Transverse colon (tissue), 4 donors: ENCODE data around the gene SLC6A1. TPM values are rescaled to one million over a fixed set of nuclear protein-coding genes. Genes with fewer than 3 reads are reported as not detected.

Experiments
- DNase-seq: peaks from one replicate; pipeline ENCODE4 v3.0.0-alpha.2; 2019
- H3K27ac ChIP-seq, 4 donors: fragments of 200-600 bp; sonication (generic); 2 replicates each; pipeline ENCODE4 v1.5.1; 2016 to 2018; ENCODE audit warnings: inconsistent platforms in 4 of 4
- H3K27me3 ChIP-seq: fragments of 200-600 bp; sonication (generic); 2 replicates; pipeline ENCODE4 v1.5.1; 2017; ENCODE audit warnings: inconsistent platforms
- H3K36me3 ChIP-seq, 4 donors: fragments of 200-600 bp; sonication (generic); 2 replicates each; pipeline ENCODE4 v1.5.1; 2017 to 2019; ENCODE audit warnings: inconsistent platforms in 4 of 4
- H3K4me1 ChIP-seq, 4 donors: fragments of 200-600 bp; sonication (generic); 2 replicates each; pipeline ENCODE4 v1.5.1; 2017 to 2020; ENCODE audit warnings: inconsistent platforms in 4 of 4
- H3K4me3 ChIP-seq, 4 donors: fragments of 200-600 bp; sonication (generic); 1 replicate in 1 of 4; 2 replicates in 3 of 4; pipeline versions ENCODE4 v1.5.1 to v1.6.1; 2017 to 2019; ENCODE audit warnings: inconsistent platforms in 4 of 4
- H3K9me3 ChIP-seq, 2 donors: fragments of 200-600 bp; sonication (generic); 2 replicates each; pipeline ENCODE4 v1.5.1; 2017 to 2019; ENCODE audit warnings: inconsistent platforms in 2 of 2
- EP300 ChIP-seq: sonication (generic); formaldehyde crosslinking; IDR thresholded peaks from one replicate; pipeline ENCODE4 v1.6.1; 2017; ENCODE audit warnings: antibody characterized with exemption, low read depth
- POLR2A ChIP-seq: fragments of 450-650 bp; IDR thresholded peaks from one replicate; pipeline ENCODE4 v1.6.1; 2016; ENCODE audit warnings: antibody characterized with exemption, mild to moderate bottlenecking, moderate library complexity
- POLR2AphosphoS5 ChIP-seq, 3 donors: sonication (generic); formaldehyde crosslinking; IDR thresholded peaks; one replicate each; pipeline ENCODE4 v1.6.1; 2016; ENCODE audit warnings: antibody characterized with exemption in 3 of 3
- WGBS, 2 donors: methylation state at CpG; one replicate each; pipeline ENCODE4 v1.1.5; 2018; ENCODE audit warnings: low coverage in 1 of 2; 5-methylcytosine and 5-hydroxymethylcytosine counted together
- in situ Hi-C, 4 donors: fragments of 200-750 bp; cut with MboI; loops; one replicate each; pipeline versions ENCODE4 v1.15.0 to v1.15.1; 2017; ENCODE audit warnings: low sequenced_read_pairs in 3 of 4, low pct_ligation_motif_present in 1 of 4, low pct_unique_long_range_greater_than_20kb in 1 of 4
- intact Hi-C: fragments of 100-400 bp; cut with DNase I; formaldehyde crosslinking; loops from one replicate; pipeline ENCODE4 v1.15.1; 2023; ENCODE audit warnings: low total_unique reads
- total RNA-seq, 4 donors: library from RNA; depleted of rRNA; stranded (reverse); fragments of >200 nt; gene quantifications; one replicate each; pipeline ENCODE4 v1.1.0, GENCODE V29; 2016
- TF ChIP-seq, protein P1 (sequence below), 5 experiments: fragments of 200-600 bp in 3 of 5; fragments of 450-650 bp in 2 of 5; sonication (generic) in 3 of 5; IDR thresholded peaks; 1 replicate in 2 of 5; 2 replicates in 3 of 5; pipeline ENCODE4 v1.5.1; 2016 to 2017; ENCODE audit warnings: antibody characterized with exemption in 5 of 5, inconsistent platforms in 3 of 5, mild to moderate bottlenecking in 2 of 5, moderate library complexity in 1 of 5

Gene SLC6A1
- total RNA-seq, 4 donors from 2014 or later, result 0.20 to 0.55 (median 0.48) TPM; not detected in 1

- WGBS, 2 donors, result 70 to 79% methylated on average over 5 to 9 of the region's 9 CpGs
- Histone ChIP-seq H3K4me1 (peaks cover 0 to 1% (median 0%) of the 10 kb centered on the region in 4 donors), H3K9me3 (no peaks in the 10 kb centered on the region), H3K27ac (no peak overlapping the region), H3K36me3 (no peaks in the 10 kb centered on the region), H3K4me3 (no peak overlapping the region), H3K27me3 (peaks cover 31% of the 10 kb centered on the region)
- in situ Hi-C loops, result no loop called here
- intact Hi-C loops, result no loop called here
- DNase-seq, result no peak
- TF ChIP-seq, protein P1, sequence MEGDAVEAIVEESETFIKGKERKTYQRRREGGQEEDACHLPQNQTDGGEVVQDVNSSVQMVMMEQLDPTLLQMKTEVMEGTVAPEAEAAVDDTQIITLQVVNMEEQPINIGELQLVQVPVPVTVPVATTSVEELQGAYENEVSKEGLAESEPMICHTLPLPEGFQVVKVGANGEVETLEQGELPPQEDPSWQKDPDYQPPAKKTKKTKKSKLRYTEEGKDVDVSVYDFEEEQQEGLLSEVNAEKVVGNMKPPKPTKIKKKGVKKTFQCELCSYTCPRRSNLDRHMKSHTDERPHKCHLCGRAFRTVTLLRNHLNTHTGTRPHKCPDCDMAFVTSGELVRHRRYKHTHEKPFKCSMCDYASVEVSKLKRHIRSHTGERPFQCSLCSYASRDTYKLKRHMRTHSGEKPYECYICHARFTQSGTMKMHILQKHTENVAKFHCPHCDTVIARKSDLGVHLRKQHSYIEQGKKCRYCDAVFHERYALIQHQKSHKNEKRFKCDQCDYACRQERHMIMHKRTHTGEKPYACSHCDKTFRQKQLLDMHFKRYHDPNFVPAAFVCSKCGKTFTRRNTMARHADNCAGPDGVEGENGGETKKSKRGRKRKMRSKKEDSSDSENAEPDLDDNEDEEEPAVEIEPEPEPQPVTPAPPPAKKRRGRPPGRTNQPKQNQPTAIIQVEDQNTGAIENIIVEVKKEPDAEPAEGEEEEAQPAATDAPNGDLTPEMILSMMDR (IDR thresholded peaks at IDR 0.05), result no peak
Observed at GRCh38 chr3:10988001-10988665, 4.4 kb upstream of the SLC6A1 start.

GRCh38 chr3:10988991-10989484 is 3.5 kb upstream of the SLC6A1 start:
- H3K4me1 ChIP-seq, result no peaks in the 10 kb centered on the region
- 68 to 82% methylated on average over 5 to 7 of the region's 7 CpGs for WGBS, 2 donors
- H3K9me3 ChIP-seq, result no peaks in the 10 kb centered on the region
- H3K27ac ChIP-seq, result no peak overlapping the region
- H3K4me3 ChIP-seq, result no peak overlapping the region
- peaks cover 40% of the 10 kb centered on the region for H3K27me3 ChIP-seq
- in situ Hi-C loops (no loop called here), intact Hi-C loops (no loop called here)
- no peaks in the 10 kb centered on the region for H3K36me3 ChIP-seq
- TF ChIP-seq, protein P1 (IDR thresholded peaks at IDR 0.05), result no peak
- TF ChIP-seq POLR2A (no peak), EP300 (no peak)
- DNase-seq, result no peak

- in situ Hi-C loops, result no loop called here
- TF ChIP-seq EP300 (no peak), POLR2A (no peak), POLR2AphosphoS5 (IDR thresholded peaks at IDR 0.05) (no peak)
- TF ChIP-seq, protein P1 (IDR thresholded peaks at IDR 0.05), result no peak
- WGBS, 2 donors, result 28% methylated on average over 39 of the region's 69 CpGs; no CpG with 5 or more reads in 1 of the 2 donors
- no peak for DNase-seq
- H3K27ac ChIP-seq, result no peak overlapping the region
- intact Hi-C loops, result no loop called here
- peaks cover 69% of the 10 kb centered on the region for H3K27me3 ChIP-seq
- H3K9me3 ChIP-seq, result no peaks in the 10 kb centered on the region
- peak overlapping the region in 3 of 4 donors; percentile 10 to 42 (median 23) for H3K4me3 ChIP-seq
- no peaks in the 10 kb centered on the region for H3K4me1 ChIP-seq
- H3K36me3 ChIP-seq, result no peaks in the 10 kb centered on the region
Observed at GRCh38 chr3:10992943-10993728, 588 bp downstream of the SLC6A1 start.

- in situ Hi-C loops, result no loop called here
- H3K36me3 ChIP-seq, result no peaks in the 10 kb centered on the region
- no peaks in the 10 kb centered on the region for H3K9me3 ChIP-seq
- TF ChIP-seq, protein P1 (IDR thresholded peaks at IDR 0.05), result no peak
- TF ChIP-seq POLR2AphosphoS5 (IDR thresholded peaks at IDR 0.05), result no peak
- intact Hi-C loops, result no loop called here
- WGBS, 2 donors, result 20 to 31% methylated on average over 1 to 9 of the region's 9 CpGs
- H3K4me3 ChIP-seq, result no peak overlapping the region
- DNase-seq, result no peak
- peaks cover 74% of the 10 kb centered on the region for H3K27me3 ChIP-seq
- H3K27ac ChIP-seq, result no peak overlapping the region
- no peaks in the 10 kb centered on the region for H3K4me1 ChIP-seq
Observed at GRCh38 chr3:10993729-10994065, 1.1 kb downstream of the SLC6A1 start.
